ENCODE results near the gene TMEM163.

- TF ChIP-seq CTCF (IDR thresholded peaks at IDR 0.05) (no peak), EZH2 (IDR thresholded peaks at IDR 0.05) (no peak)
Observed at GRCh38 chr2:134445985-134446382, 272.8 kb downstream of the TMEM163 start.

Data from neural progenitor cell (in vitro differentiated cells).